ENCODE data around the gene ARL14EP. TPM values are rescaled to one million over a fixed set of nuclear protein-coding genes. Genes with fewer than 3 reads are reported as not detected.

ARL14EP gene
- polyA plus RNA-seq, 2 of the 4 experiments (the other 2 are of a cell fraction), result 17.7 to 58.2 TPM

- H3K4me2 ChIP-seq, result no peak overlapping the region
- no peaks in the 10 kb centered on the region for H3K4me1 ChIP-seq
- ChIA-PET CTCF (no interaction called here), POLR2A (no interaction called here)
- no peak overlapping the region for H3K4me3 ChIP-seq
- H3K9me3 ChIP-seq, result no peaks in the 10 kb centered on the region; the same call in 2 of the 3 replicates
- H3K27ac ChIP-seq, result no peak overlapping the region
- ATAC-seq (no peak), FAIRE-seq (no peak), DNase-seq (ENCODE audit: low read depth in 1 of 2, low spot score in 1 of 2) (no peak)
- TF ChIP-seq SREBF2 (IDR thresholded peaks at IDR 0.05), result no peak
- no peak for TF ChIP-seq FOSB (CRISPR knock-in tag; IDR thresholded peaks at IDR 0.05)
- no peak for TF ChIP-seq JUNB (IDR thresholded peaks at IDR 0.05)
- TF ChIP-seq, protein P1, sequence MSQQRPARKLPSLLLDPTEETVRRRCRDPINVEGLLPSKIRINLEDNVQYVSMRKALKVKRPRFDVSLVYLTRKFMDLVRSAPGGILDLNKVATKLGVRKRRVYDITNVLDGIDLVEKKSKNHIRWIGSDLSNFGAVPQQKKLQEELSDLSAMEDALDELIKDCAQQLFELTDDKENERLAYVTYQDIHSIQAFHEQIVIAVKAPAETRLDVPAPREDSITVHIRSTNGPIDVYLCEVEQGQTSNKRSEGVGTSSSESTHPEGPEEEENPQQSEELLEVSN (IDR thresholded peaks at IDR 0.05; ENCODE audit: borderline replicate concordance, low read depth), result no peak
- TF ChIP-seq TP53 (CRISPR knock-in tag; IDR thresholded peaks at IDR 0.05), result no peak
- TF ChIP-seq, protein P2, sequence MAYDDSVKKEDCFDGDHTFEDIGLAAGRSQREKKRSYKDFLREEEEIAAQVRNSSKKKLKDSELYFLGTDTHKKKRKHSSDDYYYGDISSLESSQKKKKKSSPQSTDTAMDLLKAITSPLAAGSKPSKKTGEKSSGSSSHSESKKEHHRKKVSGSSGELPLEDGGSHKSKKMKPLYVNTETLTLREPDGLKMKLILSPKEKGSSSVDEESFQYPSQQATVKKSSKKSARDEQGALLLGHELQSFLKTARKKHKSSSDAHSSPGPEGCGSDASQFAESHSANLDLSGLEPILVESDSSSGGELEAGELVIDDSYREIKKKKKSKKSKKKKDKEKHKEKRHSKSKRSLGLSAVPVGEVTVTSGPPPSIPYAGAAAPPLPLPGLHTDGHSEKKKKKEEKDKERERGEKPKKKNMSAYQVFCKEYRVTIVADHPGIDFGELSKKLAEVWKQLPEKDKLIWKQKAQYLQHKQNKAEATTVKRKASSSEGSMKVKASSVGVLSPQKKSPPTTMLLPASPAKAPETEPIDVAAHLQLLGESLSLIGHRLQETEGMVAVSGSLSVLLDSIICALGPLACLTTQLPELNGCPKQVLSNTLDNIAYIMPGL (CRISPR knock-in tag; IDR thresholded peaks at IDR 0.05; ENCODE audit: borderline replicate concordance), result no peak
- TF ChIP-seq USF2 (IDR thresholded peaks at IDR 0.05), result no peak
- no peak for TF ChIP-seq ZC3H11A (IDR thresholded peaks at IDR 0.05)
- no peak for TF ChIP-seq JUN (IDR thresholded peaks at IDR 0.05)
- no peak for TF ChIP-seq ESRRA (IDR thresholded peaks at IDR 0.05; ENCODE audit: borderline replicate concordance, low read length)
- WGBS (ENCODE audit: missing lambda C conversion rate), result 25% methylated on average over 3 of the region's 3 CpGs
Measured at GRCh38 chr11:30350384-30350783, 27.5 kb downstream of the ARL14EP start.

GRCh38 chr11:30351061-30351460 is 28.2 kb downstream of the ARL14EP start:
- H3K4me1 ChIP-seq, result no peaks in the 10 kb centered on the region
- WGBS (ENCODE audit: missing lambda C conversion rate), result 27% methylated on average over 5 of the region's 5 CpGs
- CTCF ChIA-PET, result no interaction called here

More at GRCh38 chr11:30351061-30351460, 28.2 kb downstream of the ARL14EP start:
- ATAC-seq, result no peak
- DNase-seq (ENCODE audit: low read depth in 1 of 2, low spot score in 1 of 2), result no peak
- no peak overlapping the region for H3K4me3 ChIP-seq
- FAIRE-seq, result no peak
- H3K4me2 ChIP-seq, result no peak overlapping the region
- H3K9me3 ChIP-seq, result no peaks in the 10 kb centered on the region
- H3K27ac ChIP-seq, result no peak overlapping the region
- POLR2A ChIA-PET, result no interaction called here
- TF ChIP-seq BCL3 (IDR thresholded peaks at IDR 0.05) (no peak), BHLHE40 (IDR thresholded peaks at IDR 0.05; ENCODE audit: low read depth, low read length) (no peak), USF2 (IDR thresholded peaks at IDR 0.05) (no peak), SMC3 (IDR thresholded peaks at IDR 0.05) (no peak), MYC (IDR thresholded peaks at IDR 0.05; ENCODE audit: borderline replicate concordance, low read length) (no peak), CEBPB (IDR thresholded peaks at IDR 0.05) (no peak), HOXA7 (CRISPR knock-in tag; IDR thresholded peaks at IDR 0.05) (no peak), FOSL2 (IDR thresholded peaks at IDR 0.05) (no peak), FOSL2 (CRISPR knock-in tag; IDR thresholded peaks at IDR 0.05) (no peak), GATA3 (IDR thresholded peaks at IDR 0.05; ENCODE audit: borderline replicate concordance) (no peak), NPAS2 (CRISPR knock-in tag; IDR thresholded peaks at IDR 0.05; ENCODE audit: borderline replicate concordance) (no peak), POLR2A (IDR thresholded peaks at IDR 0.05; ENCODE audit: low read length) (no peak), ATOH8 (CRISPR knock-in tag; IDR thresholded peaks at IDR 0.05; ENCODE audit: low read depth) (no peak), POLR2AphosphoS2 (conservative IDR thresholded peaks at IDR 0.05; ENCODE audit: low read length) (no peak), JUN (IDR thresholded peaks at IDR 0.05) (no peak), HOXB13 (CRISPR knock-in tag; IDR thresholded peaks at IDR 0.05; ENCODE audit: low read depth) (no peak)
- TF ChIP-seq, protein P3, sequence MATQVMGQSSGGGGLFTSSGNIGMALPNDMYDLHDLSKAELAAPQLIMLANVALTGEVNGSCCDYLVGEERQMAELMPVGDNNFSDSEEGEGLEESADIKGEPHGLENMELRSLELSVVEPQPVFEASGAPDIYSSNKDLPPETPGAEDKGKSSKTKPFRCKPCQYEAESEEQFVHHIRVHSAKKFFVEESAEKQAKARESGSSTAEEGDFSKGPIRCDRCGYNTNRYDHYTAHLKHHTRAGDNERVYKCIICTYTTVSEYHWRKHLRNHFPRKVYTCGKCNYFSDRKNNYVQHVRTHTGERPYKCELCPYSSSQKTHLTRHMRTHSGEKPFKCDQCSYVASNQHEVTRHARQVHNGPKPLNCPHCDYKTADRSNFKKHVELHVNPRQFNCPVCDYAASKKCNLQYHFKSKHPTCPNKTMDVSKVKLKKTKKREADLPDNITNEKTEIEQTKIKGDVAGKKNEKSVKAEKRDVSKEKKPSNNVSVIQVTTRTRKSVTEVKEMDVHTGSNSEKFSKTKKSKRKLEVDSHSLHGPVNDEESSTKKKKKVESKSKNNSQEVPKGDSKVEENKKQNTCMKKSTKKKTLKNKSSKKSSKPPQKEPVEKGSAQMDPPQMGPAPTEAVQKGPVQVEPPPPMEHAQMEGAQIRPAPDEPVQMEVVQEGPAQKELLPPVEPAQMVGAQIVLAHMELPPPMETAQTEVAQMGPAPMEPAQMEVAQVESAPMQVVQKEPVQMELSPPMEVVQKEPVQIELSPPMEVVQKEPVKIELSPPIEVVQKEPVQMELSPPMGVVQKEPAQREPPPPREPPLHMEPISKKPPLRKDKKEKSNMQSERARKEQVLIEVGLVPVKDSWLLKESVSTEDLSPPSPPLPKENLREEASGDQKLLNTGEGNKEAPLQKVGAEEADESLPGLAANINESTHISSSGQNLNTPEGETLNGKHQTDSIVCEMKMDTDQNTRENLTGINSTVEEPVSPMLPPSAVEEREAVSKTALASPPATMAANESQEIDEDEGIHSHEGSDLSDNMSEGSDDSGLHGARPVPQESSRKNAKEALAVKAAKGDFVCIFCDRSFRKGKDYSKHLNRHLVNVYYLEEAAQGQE (IDR thresholded peaks at IDR 0.05), result no peak
